Gastroesophageal sphincter (tissue), 3 donors: ENCODE data around the gene JAK3.

Experiments
- EP300 ChIP-seq: sonication (generic); formaldehyde crosslinking; IDR thresholded peaks from one replicate; pipeline ENCODE4 v1.6.1; 2017; ENCODE audit warnings: antibody characterized with exemption, mild to moderate bottlenecking
- POLR2A ChIP-seq, 2 donors: fragments of 450-650 bp; IDR thresholded peaks; one replicate each; pipeline ENCODE4 v1.6.1; 2017; ENCODE audit warnings: antibody characterized with exemption in 2 of 2, mild to moderate bottlenecking in 2 of 2, moderate library complexity in 1 of 2
- POLR2AphosphoS5 ChIP-seq: sonication (generic); formaldehyde crosslinking; IDR thresholded peaks from one replicate; pipeline ENCODE4 v1.6.1; 2017; ENCODE audit warnings: antibody characterized with exemption
- TF ChIP-seq, protein P1 (sequence below), 4 experiments: fragments of 200-600 bp in 2 of 4; fragments of 450-650 bp in 2 of 4; sonication (generic) in 1 of 4; IDR thresholded peaks; one replicate each; pipeline ENCODE4 v1.5.1; 2017 to 2019; ENCODE audit warnings: antibody characterized with exemption in 4 of 4, mild to moderate bottlenecking in 2 of 4, moderate library complexity in 2 of 4

DNA sequence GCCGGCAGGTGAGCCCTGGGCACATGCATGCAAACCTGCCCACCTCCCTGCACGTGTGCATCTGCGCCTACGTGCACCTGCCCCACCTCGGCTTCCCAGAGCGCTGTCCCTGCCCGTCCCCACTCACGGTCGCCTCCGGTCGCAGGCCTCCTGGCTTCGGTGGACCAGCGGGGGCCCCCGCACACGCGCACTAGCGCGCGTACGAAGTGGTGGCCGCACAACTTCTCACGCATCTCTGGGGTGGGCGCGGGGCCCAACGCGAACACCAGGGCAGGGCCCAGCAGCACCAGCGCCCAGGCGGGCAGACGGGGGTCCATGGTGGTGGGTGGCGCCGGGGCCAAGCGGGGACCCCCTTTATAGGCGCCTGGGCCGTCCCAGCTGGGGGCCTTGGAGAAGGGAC, 26.6 kb downstream of the JAK3 start, which contains the start of gene INSL3:
- TF ChIP-seq, protein P1, sequence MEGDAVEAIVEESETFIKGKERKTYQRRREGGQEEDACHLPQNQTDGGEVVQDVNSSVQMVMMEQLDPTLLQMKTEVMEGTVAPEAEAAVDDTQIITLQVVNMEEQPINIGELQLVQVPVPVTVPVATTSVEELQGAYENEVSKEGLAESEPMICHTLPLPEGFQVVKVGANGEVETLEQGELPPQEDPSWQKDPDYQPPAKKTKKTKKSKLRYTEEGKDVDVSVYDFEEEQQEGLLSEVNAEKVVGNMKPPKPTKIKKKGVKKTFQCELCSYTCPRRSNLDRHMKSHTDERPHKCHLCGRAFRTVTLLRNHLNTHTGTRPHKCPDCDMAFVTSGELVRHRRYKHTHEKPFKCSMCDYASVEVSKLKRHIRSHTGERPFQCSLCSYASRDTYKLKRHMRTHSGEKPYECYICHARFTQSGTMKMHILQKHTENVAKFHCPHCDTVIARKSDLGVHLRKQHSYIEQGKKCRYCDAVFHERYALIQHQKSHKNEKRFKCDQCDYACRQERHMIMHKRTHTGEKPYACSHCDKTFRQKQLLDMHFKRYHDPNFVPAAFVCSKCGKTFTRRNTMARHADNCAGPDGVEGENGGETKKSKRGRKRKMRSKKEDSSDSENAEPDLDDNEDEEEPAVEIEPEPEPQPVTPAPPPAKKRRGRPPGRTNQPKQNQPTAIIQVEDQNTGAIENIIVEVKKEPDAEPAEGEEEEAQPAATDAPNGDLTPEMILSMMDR (IDR thresholded peaks at IDR 0.05): no peak
- TF ChIP-seq POLR2A (IDR thresholded peaks at IDR 0.05) (no peak), POLR2AphosphoS5 (no peak), EP300 (no peak)
